ENCODE results near the gene ESPL1. TPM values are rescaled to one million over a fixed set of nuclear protein-coding genes. Genes with fewer than 3 reads are reported as not detected.

The ESPL1 gene
- total RNA-seq, 1 experiment from 2014 or later, result 54.6 TPM

- H3K4me1 ChIP-seq (ENCODE audit: control insufficient read depth, insufficient read depth, low read length), result peaks cover 30% of the 10 kb centered on the region
- ATAC-seq, result no peak
- H3K36me3 ChIP-seq (ENCODE audit: control insufficient read depth, insufficient read depth, low read length), result no peaks in the 10 kb centered on the region; the same call in 1 of the 2 replicates
- no TSS peak for BruUV-seq (replicated peaks)
- CTCF ChIA-PET, result interaction anchor here (1.3 kb wide), 1 partner anchor 14 kb away, joined by 3 read pairs; no protein-coding TSS in a partner anchor
- intact Hi-C loops (cut with micrococcal nuclease; ENCODE audit: unreplicated experiment) (no loop called here), in situ Hi-C loops (cut with HindIII; ENCODE audit: low pct_unique_long_range_greater_than_20kb, low sequenced_read_pairs) (no loop called here)
- no peak for TF ChIP-seq REST (IDR thresholded peaks at IDR 0.05; ENCODE audit: insufficient read depth in 1 of 2, low read depth in 2 of 2, low read length in 1 of 2)
- POLR2A ChIA-PET, result no interaction called here
- H3K27me3 ChIP-seq (ENCODE audit: control insufficient read depth, insufficient read depth, low read length), result no peaks in the 10 kb centered on the region; the same call in 1 of the 2 replicates
- H3K27ac ChIP-seq (ENCODE audit: low read length), result no peak overlapping the region
- no peak for DNase-seq (ENCODE audit: low read depth, low spot score)
- H3K4me3 ChIP-seq (ENCODE audit: low read depth in 2 of 2, low read length in 2 of 2), result no peak overlapping the region
- H3K9me3 ChIP-seq (ENCODE audit: control insufficient read depth, insufficient read depth, low read depth, low read length), result no peaks in the 10 kb centered on the region
These were observed 34.4 kb upstream of the ESPL1 start for GRCh38 chr12:53233671-53234121.

- Histone ChIP-seq H3K4me1 (ENCODE audit: control insufficient read depth, insufficient read depth, low read length) (peaks cover 30% of the 10 kb centered on the region), H3K27ac (ENCODE audit: low read length) (no peak overlapping the region), H3K36me3 (ENCODE audit: control insufficient read depth, insufficient read depth, low read length) (no peaks in the 10 kb centered on the region; the same call in 1 of the 2 replicates), H3K9me3 (ENCODE audit: control insufficient read depth, insufficient read depth, low read depth, low read length) (no peaks in the 10 kb centered on the region), H3K4me3 (ENCODE audit: low read depth in 2 of 2, low read length in 2 of 2) (no peak overlapping the region), H3K27me3 (ENCODE audit: control insufficient read depth, insufficient read depth, low read length) (no peaks in the 10 kb centered on the region; the same call in 1 of the 2 replicates)
- DNase-seq (ENCODE audit: low read depth, low spot score), result no peak
- ChIA-PET CTCF (interaction anchor here (0.6 to 1.3 kb wide), 2 partner anchors 14 to 17 kb away, joined by 3 read pairs; a partner anchor contains a TSS), POLR2A (no interaction called here)
- in situ Hi-C loops (cut with HindIII; ENCODE audit: low pct_unique_long_range_greater_than_20kb, low sequenced_read_pairs) (no loop called here), intact Hi-C loops (cut with micrococcal nuclease; ENCODE audit: unreplicated experiment) (no loop called here)
- no peak for ATAC-seq
- no peak for TF ChIP-seq REST (IDR thresholded peaks at IDR 0.05; ENCODE audit: insufficient read depth in 1 of 2, low read depth in 2 of 2, low read length in 1 of 2)
- TF ChIP-seq SIN3A (IDR thresholded peaks at IDR 0.05; ENCODE audit: borderline replicate concordance, insufficient read depth, low read depth, low read length), result no peak
- no peak for TF ChIP-seq POLR2AphosphoS5 (IDR thresholded peaks at IDR 0.05; ENCODE audit: low read depth, low read length)
- no peak for TF ChIP-seq TCF7L2 (IDR thresholded peaks at IDR 0.05; ENCODE audit: low read depth, low read length)
- no peak for TF ChIP-seq CTCF (IDR thresholded peaks at IDR 0.05)
- BruUV-seq (replicated peaks), result no TSS peak
These were observed 33.7 kb upstream of the ESPL1 start for GRCh38 chr12:53234271-53234914.

Data from Panc1 (cell line).